Gastroesophageal sphincter (tissue), 4 donors: ENCODE data around the gene CHRNA4. TPM values are rescaled to one million over a fixed set of nuclear protein-coding genes. Genes with fewer than 3 reads are reported as not detected.

Experiments
- ATAC-seq: fragments of 150-250 bp; one replicate; pipeline ENCODE4 v1.9.1; 2016; ENCODE audit warnings: mild to moderate bottlenecking, moderate library complexity
- H3K27ac ChIP-seq, 4 donors: fragments of 200-600 bp; sonication (generic) in 3 of 4; 1 replicate in 3 of 4; 2 replicates in 1 of 4; pipeline ENCODE4 v1.5.1; 2016 to 2019
- H3K27me3 ChIP-seq: fragments of 200-600 bp; sonication (generic); one replicate; pipeline ENCODE4 v1.5.1; 2019
- H3K36me3 ChIP-seq, 2 donors: fragments of 200-600 bp; sonication (generic); one replicate each; pipeline ENCODE4 v1.5.1; 2019; ENCODE audit warnings: control low read depth in 1 of 2
- H3K4me1 ChIP-seq, 3 donors: fragments of 200-600 bp; sonication (generic); 1 replicate in 2 of 3; 2 replicates in 1 of 3; pipeline ENCODE4 v1.5.1; 2016 to 2019; ENCODE audit warnings: control low read depth in 2 of 3
- H3K4me3 ChIP-seq, 2 donors: fragments of 200-600 bp; sonication (generic); one replicate each; pipeline ENCODE4 v1.5.1; 2019; ENCODE audit warnings: mild to moderate bottlenecking in 1 of 2, moderate library complexity in 1 of 2
- H3K9me3 ChIP-seq, 3 donors: fragments of 200-600 bp; sonication (generic); one replicate each; pipeline ENCODE4 v1.5.1; 2017 to 2019; ENCODE audit warnings: control low read depth in 2 of 3
- EP300 ChIP-seq: sonication (generic); formaldehyde crosslinking; IDR thresholded peaks from one replicate; pipeline ENCODE4 v1.6.1; 2017; ENCODE audit warnings: antibody characterized with exemption, mild to moderate bottlenecking
- POLR2A ChIP-seq, 2 donors: fragments of 450-650 bp; IDR thresholded peaks; one replicate each; pipeline ENCODE4 v1.6.1; 2017; ENCODE audit warnings: antibody characterized with exemption in 2 of 2, mild to moderate bottlenecking in 2 of 2, moderate library complexity in 1 of 2
- POLR2AphosphoS5 ChIP-seq: sonication (generic); formaldehyde crosslinking; IDR thresholded peaks from one replicate; pipeline ENCODE4 v1.6.1; 2017; ENCODE audit warnings: antibody characterized with exemption
- WGBS, 2 donors: methylation state at CpG; one replicate each; pipeline ENCODE4 v1.1.5; 2018; ENCODE audit warnings: low coverage in 1 of 2; 5-methylcytosine and 5-hydroxymethylcytosine counted together
- total RNA-seq, 4 donors: library from RNA; depleted of rRNA; stranded (reverse); fragments of >200 nt; gene quantifications; one replicate each; pipeline ENCODE4 v1.1.0, GENCODE V29; 2016
- TF ChIP-seq, protein P1 (sequence below), 4 experiments: fragments of 200-600 bp in 2 of 4; fragments of 450-650 bp in 2 of 4; sonication (generic) in 1 of 4; IDR thresholded peaks; one replicate each; pipeline ENCODE4 v1.5.1; 2017 to 2019; ENCODE audit warnings: antibody characterized with exemption in 4 of 4, mild to moderate bottlenecking in 2 of 4, moderate library complexity in 2 of 4

CHRNA4 gene
- total RNA-seq, 4 donors from 2014 or later = not detected

- no peak for TF ChIP-seq POLR2A (IDR thresholded peaks at IDR 0.05)
- TF ChIP-seq, protein P1, sequence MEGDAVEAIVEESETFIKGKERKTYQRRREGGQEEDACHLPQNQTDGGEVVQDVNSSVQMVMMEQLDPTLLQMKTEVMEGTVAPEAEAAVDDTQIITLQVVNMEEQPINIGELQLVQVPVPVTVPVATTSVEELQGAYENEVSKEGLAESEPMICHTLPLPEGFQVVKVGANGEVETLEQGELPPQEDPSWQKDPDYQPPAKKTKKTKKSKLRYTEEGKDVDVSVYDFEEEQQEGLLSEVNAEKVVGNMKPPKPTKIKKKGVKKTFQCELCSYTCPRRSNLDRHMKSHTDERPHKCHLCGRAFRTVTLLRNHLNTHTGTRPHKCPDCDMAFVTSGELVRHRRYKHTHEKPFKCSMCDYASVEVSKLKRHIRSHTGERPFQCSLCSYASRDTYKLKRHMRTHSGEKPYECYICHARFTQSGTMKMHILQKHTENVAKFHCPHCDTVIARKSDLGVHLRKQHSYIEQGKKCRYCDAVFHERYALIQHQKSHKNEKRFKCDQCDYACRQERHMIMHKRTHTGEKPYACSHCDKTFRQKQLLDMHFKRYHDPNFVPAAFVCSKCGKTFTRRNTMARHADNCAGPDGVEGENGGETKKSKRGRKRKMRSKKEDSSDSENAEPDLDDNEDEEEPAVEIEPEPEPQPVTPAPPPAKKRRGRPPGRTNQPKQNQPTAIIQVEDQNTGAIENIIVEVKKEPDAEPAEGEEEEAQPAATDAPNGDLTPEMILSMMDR (IDR thresholded peaks at IDR 0.05) = no peak
- TF ChIP-seq POLR2AphosphoS5 = no peak
- no peak for TF ChIP-seq EP300
- ATAC-seq = no peak
- Histone ChIP-seq H3K9me3 (no peaks in the 10 kb centered on the region), H3K36me3 (no peaks in the 10 kb centered on the region), H3K4me3 (no peak overlapping the region), H3K27ac (no peak overlapping the region), H3K27me3 (peaks cover 89% of the 10 kb centered on the region), H3K4me1 (no peaks in the 10 kb centered on the region)
- WGBS, 2 donors = 10% methylated on average over 7 of the region's 21 CpGs; no CpG with 5 or more reads in 1 of the 2 donors
These were observed 9.6 kb upstream of the CHRNA4 start for GRCh38 chr20:63370618-63371187.

GRCh38 chr20:63369724-63370617 is 8.8 kb upstream of the CHRNA4 start:
- Histone ChIP-seq H3K36me3 (no peaks in the 10 kb centered on the region), H3K27ac (no peak overlapping the region), H3K4me3 (no peak overlapping the region), H3K4me1 (no peaks in the 10 kb centered on the region), H3K9me3 (no peaks in the 10 kb centered on the region), H3K27me3 (peaks cover 89% of the 10 kb centered on the region)
- TF ChIP-seq EP300 (no peak), POLR2AphosphoS5 (no peak), POLR2A (IDR thresholded peaks at IDR 0.05) (no peak)
- TF ChIP-seq, protein P1 (IDR thresholded peaks at IDR 0.05) = no peak
- no peak for ATAC-seq
- WGBS, 2 donors = 87% methylated on average over 3 of the region's 24 CpGs; no CpG with 5 or more reads in 1 of the 2 donors

- ATAC-seq = no peak
- no peaks in the 10 kb centered on the region for H3K4me1 ChIP-seq
- H3K27ac ChIP-seq = no peak overlapping the region
- no peak overlapping the region for H3K4me3 ChIP-seq
- TF ChIP-seq POLR2AphosphoS5 (no peak), POLR2A (IDR thresholded peaks at IDR 0.05) (no peak), EP300 (no peak)
- TF ChIP-seq, protein P1 (IDR thresholded peaks at IDR 0.05) = no peak
- no peaks in the 10 kb centered on the region for H3K36me3 ChIP-seq
- peaks cover 89% of the 10 kb centered on the region for H3K27me3 ChIP-seq
- WGBS, 2 donors = 76 to 94% methylated on average over 5 to 6 of the region's 10 CpGs
- no peaks in the 10 kb centered on the region for H3K9me3 ChIP-seq
These were observed 7.9 kb upstream of the CHRNA4 start for GRCh38 chr20:63369024-63369530.

GRCh38 chr20:63368151-63368550 is 7.0 kb upstream of the CHRNA4 start:
- peaks cover 89% of the 10 kb centered on the region for H3K27me3 ChIP-seq
- TF ChIP-seq EP300 (no peak), POLR2AphosphoS5 (no peak), POLR2A (IDR thresholded peaks at IDR 0.05) (no peak)
- TF ChIP-seq, protein P1 (IDR thresholded peaks at IDR 0.05) = no peak
- no peaks in the 10 kb centered on the region for H3K4me1 ChIP-seq
- no peaks in the 10 kb centered on the region for H3K36me3 ChIP-seq
- WGBS, 2 donors = 83% methylated on average over 1 of the region's 8 CpGs; no CpG with 5 or more reads in 1 of the 2 donors
- H3K9me3 ChIP-seq = no peaks in the 10 kb centered on the region
- H3K27ac ChIP-seq = no peak overlapping the region
- H3K4me3 ChIP-seq = no peak overlapping the region
- ATAC-seq = no peak
